ENCODE data around the gene B4GALT4.
"Not testable (repeated sequence)": the region's sequence is repeated elsewhere in the genome, so short reads cannot be mapped to it uniquely, and the experiment has no call there.

- not testable (repeated sequence) for TF ChIP-seq CTCF, POLR2A, EP300 (IDR thresholded peaks at IDR 0.05)
Observed at GRCh38 chr3:119242387-119243057, 1.8 kb upstream of the B4GALT4 start.

Data from tibial nerve (tissue), 4 donors.